Measurements from ENCODE around the gene RAX.

GRCh38 chr18:59318460-59319050, 45.3 kb upstream of the RAX start, which contains the start of gene CPLX4:
- TF ChIP-seq POLR2AphosphoS5 (IDR thresholded peaks at IDR 0.05; ENCODE audit: low read depth): no peak
- TF ChIP-seq CTCF (IDR thresholded peaks at IDR 0.05; ENCODE audit: insufficient read depth, low read length): no peak
- TF ChIP-seq GABPA (IDR thresholded peaks at IDR 0.05; ENCODE audit: low read depth): no peak
- no peak for TF ChIP-seq REST (IDR thresholded peaks at IDR 0.05; ENCODE audit: insufficient replicate concordance, low read depth)
- no peak for TF ChIP-seq SPI1 (IDR thresholded peaks at IDR 0.05; ENCODE audit: borderline replicate concordance, low read depth)
